GM13977 (cell line): ENCODE data around the gene MAP3K12.
"Not testable (repeated sequence)": the region's sequence is repeated elsewhere in the genome, so short reads cannot be mapped to it uniquely, and the experiment has no call there.

ENCODE experiments used
- DNase-seq: peaks from one replicate; pipeline ENCODE4 v3.0.0; 2012; ENCODE audit warnings: low spot score
- in situ Hi-C: fragments of 300-500 bp; cut with MboI; formaldehyde crosslinking; loops from one replicate; pipeline ENCODE4 v1.12.0; 2022; ENCODE audit warnings: low sequenced_read_pairs, low pct_unique_long_range_greater_than_20kb, mixed read lengths, inconsistent platforms; ENCODE audit not compliant: unreplicated experiment
- TF ChIP-seq, protein P1 (sequence below): IDR thresholded peaks from 2 replicates; pipeline ENCODE4 v1.5.1; 2012; ENCODE audit warnings: mild to moderate bottlenecking, control low read depth; ENCODE audit not compliant: insufficient read depth; ENCODE audit errors: extremely low read depth, missing control alignments

MAP3K12 gene

DNA sequence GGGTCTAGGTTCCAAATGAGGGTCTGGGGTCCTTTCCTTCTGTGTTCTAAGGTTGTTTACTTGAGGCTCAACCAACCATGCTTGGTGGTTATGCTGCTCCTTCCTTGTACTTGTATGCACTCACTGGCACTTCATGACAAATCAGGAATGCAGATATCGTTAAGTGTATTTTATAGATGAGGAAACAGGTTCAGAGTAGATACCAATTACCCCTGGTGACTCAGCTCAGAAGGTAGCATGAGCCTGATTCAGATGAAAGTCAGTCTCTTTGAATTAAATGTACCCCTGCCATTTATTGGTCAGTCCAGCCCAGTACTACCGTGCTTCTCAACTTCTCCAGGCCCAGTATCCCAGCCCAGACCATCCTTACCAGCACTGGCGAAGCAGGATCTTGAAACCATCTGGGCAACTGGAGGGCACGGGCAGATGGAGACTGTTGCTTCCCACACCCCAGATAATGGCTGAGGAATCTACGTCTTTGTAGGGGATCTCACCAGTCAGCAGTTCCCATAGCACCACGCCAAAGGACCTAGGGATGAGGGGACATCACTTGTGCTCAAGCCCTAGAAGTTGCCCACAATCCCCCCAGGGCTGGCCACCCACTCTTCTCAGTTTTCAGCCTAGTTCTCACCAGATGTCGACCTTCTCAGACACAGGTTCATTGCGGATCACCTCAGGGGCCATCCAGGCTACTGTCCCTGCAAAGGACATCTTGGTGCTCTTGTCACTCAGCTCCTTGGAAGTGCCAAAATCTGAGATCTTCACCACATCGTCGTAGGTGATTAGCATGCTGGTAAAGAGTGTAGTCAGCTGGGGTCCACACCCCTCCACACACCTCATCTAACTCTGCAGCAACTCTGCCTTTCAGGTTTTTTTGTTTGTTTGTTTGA is 14.3 kb downstream of the MAP3K12 start:
- TF ChIP-seq, protein P1, sequence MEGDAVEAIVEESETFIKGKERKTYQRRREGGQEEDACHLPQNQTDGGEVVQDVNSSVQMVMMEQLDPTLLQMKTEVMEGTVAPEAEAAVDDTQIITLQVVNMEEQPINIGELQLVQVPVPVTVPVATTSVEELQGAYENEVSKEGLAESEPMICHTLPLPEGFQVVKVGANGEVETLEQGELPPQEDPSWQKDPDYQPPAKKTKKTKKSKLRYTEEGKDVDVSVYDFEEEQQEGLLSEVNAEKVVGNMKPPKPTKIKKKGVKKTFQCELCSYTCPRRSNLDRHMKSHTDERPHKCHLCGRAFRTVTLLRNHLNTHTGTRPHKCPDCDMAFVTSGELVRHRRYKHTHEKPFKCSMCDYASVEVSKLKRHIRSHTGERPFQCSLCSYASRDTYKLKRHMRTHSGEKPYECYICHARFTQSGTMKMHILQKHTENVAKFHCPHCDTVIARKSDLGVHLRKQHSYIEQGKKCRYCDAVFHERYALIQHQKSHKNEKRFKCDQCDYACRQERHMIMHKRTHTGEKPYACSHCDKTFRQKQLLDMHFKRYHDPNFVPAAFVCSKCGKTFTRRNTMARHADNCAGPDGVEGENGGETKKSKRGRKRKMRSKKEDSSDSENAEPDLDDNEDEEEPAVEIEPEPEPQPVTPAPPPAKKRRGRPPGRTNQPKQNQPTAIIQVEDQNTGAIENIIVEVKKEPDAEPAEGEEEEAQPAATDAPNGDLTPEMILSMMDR: no peak
- in situ Hi-C loops: no loop called here
- no peak for DNase-seq

DNA sequence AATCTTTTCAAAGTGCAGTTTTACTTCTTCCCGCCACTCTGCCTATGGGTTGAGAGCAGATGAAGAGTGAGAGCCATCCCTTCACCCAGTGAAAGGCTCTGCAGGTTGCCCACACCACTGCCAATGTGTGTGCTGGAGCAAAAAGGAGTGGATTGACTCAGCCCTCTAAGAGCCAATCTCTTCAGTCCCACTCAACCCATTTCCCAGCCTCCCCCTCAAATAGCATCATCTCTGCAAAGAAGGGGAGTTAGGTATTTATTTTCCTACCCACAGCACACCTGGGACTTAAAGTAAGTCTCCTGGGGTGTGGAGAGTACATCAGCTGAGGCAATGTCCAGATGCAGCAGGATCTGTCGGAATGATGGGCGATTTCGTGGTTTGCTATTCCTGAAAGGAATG is 15.3 kb downstream of the MAP3K12 start:
- in situ Hi-C loops: no loop called here
- no peak for DNase-seq
- TF ChIP-seq, protein P1: no peak

DNA sequence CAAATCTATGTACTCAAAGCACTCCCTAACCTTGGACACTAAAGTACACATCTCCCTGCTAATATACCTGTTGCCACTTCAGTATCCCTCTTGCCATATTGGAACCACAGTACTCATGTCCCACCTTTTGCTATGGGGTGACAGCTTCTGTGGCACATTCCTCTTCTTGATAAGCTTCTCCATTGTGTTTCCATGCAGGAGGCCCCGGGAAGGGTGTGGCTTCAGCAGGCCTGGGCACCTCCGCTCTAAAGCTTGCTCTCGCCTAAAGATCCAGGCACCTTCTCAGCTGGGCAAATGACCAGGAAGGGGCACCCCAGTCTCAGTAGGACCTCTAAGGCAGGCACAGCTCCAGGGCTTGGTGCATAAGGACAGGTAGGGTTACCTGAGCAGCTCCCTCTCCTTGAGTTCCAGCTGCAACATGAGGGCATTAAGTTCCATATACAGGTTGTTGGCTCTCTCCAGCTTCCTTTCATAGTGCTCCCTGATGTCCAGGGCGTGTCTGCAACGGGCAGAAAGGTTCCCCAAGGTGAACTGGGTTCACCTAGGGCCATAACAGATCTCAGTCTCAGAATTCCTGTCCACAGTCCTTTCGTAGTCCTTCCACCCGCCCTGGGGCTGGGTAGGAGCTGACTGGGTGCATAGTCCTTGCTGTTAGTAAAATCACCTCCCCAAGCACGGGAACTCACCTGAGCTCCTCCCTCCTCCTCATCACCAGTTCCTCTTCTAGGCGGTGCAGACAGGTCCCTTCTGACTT is 15.9 kb downstream of the MAP3K12 start:
- in situ Hi-C loops: no loop called here
- TF ChIP-seq, protein P1: no peak
- no peak for DNase-seq

DNA sequence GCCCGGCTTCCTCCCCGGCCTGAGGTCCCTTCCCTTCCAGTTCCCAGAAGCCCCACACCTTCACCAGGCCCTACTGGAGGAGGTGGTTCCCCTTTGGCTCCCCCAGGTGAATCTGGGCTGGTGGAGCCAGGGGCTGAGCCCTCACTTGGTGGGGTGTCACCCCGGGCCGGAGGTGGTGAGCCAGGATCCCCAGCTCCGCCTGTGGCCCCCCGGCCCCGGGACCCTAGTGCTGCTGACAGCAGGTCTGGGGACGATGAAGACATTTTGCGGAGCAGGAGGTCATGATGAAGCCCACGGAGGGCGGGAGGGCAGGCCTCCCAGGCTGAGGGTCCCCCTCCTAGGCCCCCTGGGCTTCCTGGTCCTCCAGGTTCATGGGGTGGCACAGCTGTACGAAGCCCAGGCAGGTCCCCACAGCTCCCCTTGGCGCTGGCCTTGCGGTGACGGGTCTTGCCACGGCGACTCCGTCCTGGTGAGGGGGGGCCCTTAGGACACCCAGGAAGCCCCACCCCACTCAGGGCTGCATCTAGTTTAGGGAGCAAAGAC is 16.6 kb downstream of the MAP3K12 start:
- DNase-seq: no peak
- in situ Hi-C loops: no loop called here
- TF ChIP-seq, protein P1: no peak

DNA sequence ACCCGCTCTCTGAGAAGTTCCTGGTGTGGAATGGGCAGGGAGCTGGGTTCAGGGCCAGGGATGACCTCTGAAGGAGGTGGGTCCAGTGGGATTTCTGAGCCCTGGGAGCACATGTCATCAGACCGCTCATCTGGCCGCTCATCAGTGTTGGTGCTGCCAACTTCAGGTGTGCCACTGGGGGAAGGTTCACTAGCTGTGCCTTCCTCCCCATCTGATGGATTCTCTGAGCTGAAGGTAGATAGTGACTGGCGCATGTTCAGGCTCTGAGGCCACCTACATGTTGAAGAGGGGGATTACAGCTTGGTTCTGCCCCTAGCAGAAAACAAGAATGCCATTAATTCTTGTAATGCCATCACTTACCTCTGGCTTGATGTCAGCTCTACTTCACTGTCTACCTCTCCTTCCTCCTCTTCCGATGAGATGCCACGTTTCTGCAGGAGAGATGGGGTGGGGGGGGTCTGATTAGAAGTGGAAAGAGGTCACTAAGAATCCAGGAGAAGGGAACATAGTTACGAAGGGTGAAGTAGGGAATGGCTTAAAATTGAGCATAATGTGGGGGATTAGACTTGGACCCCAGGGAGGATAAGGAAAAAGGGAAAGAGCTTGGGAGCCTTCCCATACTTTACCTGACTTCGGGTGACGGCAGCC is 17.2 kb downstream of the MAP3K12 start:
- TF ChIP-seq, protein P1: no peak
- DNase-seq: no peak
- in situ Hi-C loops: no loop called here

DNA sequence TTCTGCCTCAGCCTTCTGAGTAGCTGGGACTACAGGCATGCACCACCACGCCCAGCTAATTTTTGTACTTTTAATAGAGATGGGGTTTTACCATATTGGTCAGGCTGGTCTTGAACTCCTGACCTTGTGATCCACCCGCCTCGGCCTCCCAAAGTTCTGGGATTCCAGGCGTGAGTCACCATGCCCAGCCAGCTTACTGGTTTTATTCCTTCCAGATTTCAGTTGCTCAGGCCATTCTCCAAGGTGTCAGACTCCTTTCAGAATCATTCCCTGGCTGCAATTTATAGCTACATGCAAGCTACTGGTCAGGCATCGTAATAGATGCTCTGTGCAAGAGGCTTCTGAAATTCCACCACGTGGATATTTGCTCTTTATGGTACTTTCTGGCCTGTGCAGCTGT is 17.8 kb downstream of the MAP3K12 start:
- DNase-seq, in situ Hi-C loops: not testable (repeated sequence)
